HEK293 (cell line): ENCODE measurements around the gene PTPRG.

Experiments used
- EGR2 ChIP-seq: fragments of 450-650 bp; formaldehyde crosslinking; IDR thresholded peaks from 2 replicates; pipeline ENCODE4 v1.5.1; 2016; ENCODE audit warnings: low read depth, missing biosample characterization, missing genetic modification characterization
- GLI2 ChIP-seq: fragments of 450-650 bp; formaldehyde crosslinking; IDR thresholded peaks from 2 replicates; pipeline ENCODE4; 2017; ENCODE audit warnings: missing biosample characterization, missing genetic modification characterization, low read depth, borderline replicate concordance
- IKZF3 ChIP-seq: fragments of 450-650 bp; IDR thresholded peaks from 2 replicates; pipeline ENCODE4 v1.5.0; 2018; ENCODE audit warnings: missing biosample characterization, mild to moderate bottlenecking, missing genetic modification characterization, moderate library complexity
- KLF9 ChIP-seq: fragments of 450-650 bp; formaldehyde crosslinking; IDR thresholded peaks from 2 replicates; pipeline ENCODE4 v1.5.1; 2016; ENCODE audit warnings: missing biosample characterization, missing genetic modification characterization, low read depth
- REPIN1 ChIP-seq: fragments of 450-650 bp; formaldehyde crosslinking; IDR thresholded peaks from 2 replicates; pipeline ENCODE4 v1.5.1; 2017; ENCODE audit warnings: missing biosample characterization, missing genetic modification characterization, low read depth
- SP7 ChIP-seq: fragments of 450-650 bp; formaldehyde crosslinking; IDR thresholded peaks from 2 replicates; pipeline ENCODE4 v1.5.1; 2016; ENCODE audit warnings: missing biosample characterization, missing genetic modification characterization
- ZBTB8A ChIP-seq: fragments of 450-650 bp; formaldehyde crosslinking; IDR thresholded peaks from 2 replicates; pipeline ENCODE4 v1.5.1; 2016; ENCODE audit warnings: missing biosample characterization, missing genetic modification characterization
- ZNF146 ChIP-seq: fragments of 450-650 bp; formaldehyde crosslinking; IDR thresholded peaks from 2 replicates; pipeline ENCODE4 v1.5.1; 2016; ENCODE audit warnings: missing biosample characterization, missing genetic modification characterization
- ZNF174 ChIP-seq: fragments of 450-650 bp; formaldehyde crosslinking; IDR thresholded peaks from 2 replicates; pipeline ENCODE4 v1.5.0; 2017; ENCODE audit warnings: missing biosample characterization, mild to moderate bottlenecking, missing genetic modification characterization
- ZNF19 ChIP-seq: fragments of 450-650 bp; formaldehyde crosslinking; IDR thresholded peaks from 2 replicates; pipeline ENCODE4; 2016; ENCODE audit warnings: missing biosample characterization, missing genetic modification characterization, low read depth
- ZNF202 ChIP-seq: fragments of 450-650 bp; formaldehyde crosslinking; IDR thresholded peaks from 2 replicates; pipeline ENCODE4 v1.5.1; 2016; ENCODE audit warnings: missing biosample characterization, missing genetic modification characterization, borderline replicate concordance
- ZNF211 ChIP-seq: fragments of 450-650 bp; formaldehyde crosslinking; IDR thresholded peaks from 2 replicates; pipeline ENCODE4 v1.5.1; 2016; ENCODE audit warnings: low read depth, missing biosample characterization, missing genetic modification characterization
- ZNF324 ChIP-seq: fragments of 450-650 bp; formaldehyde crosslinking; IDR thresholded peaks from 2 replicates; pipeline ENCODE4 v1.5.1; 2016; ENCODE audit warnings: missing biosample characterization, missing genetic modification characterization
- ZNF473 ChIP-seq: fragments of 450-650 bp; formaldehyde crosslinking; IDR thresholded peaks from 2 replicates; pipeline ENCODE4 v1.5.1; 2017; ENCODE audit warnings: missing biosample characterization, missing genetic modification characterization
- ZNF510 ChIP-seq: fragments of 450-650 bp; formaldehyde crosslinking; IDR thresholded peaks from 2 replicates; pipeline ENCODE4 v1.5.1; 2018; ENCODE audit warnings: mild to moderate bottlenecking, missing genetic modification characterization, missing biosample characterization; ENCODE audit not compliant: insufficient replicate concordance
- ZNF580 ChIP-seq: fragments of 450-650 bp; formaldehyde crosslinking; IDR thresholded peaks from 2 replicates; pipeline ENCODE4 v1.5.1; 2016; ENCODE audit warnings: missing biosample characterization, missing genetic modification characterization
- ZNF585B ChIP-seq: fragments of 450-650 bp; formaldehyde crosslinking; IDR thresholded peaks from 2 replicates; pipeline ENCODE4 v1.5.1; 2016; ENCODE audit warnings: missing biosample characterization, missing genetic modification characterization
- ZNF600 ChIP-seq: fragments of 450-650 bp; formaldehyde crosslinking; IDR thresholded peaks from 2 replicates; pipeline ENCODE4 v1.5.1; 2016; ENCODE audit warnings: missing biosample characterization, missing genetic modification characterization
- ZNF654 ChIP-seq: fragments of 450-650 bp; formaldehyde crosslinking; IDR thresholded peaks from 2 replicates; pipeline ENCODE4 v1.5.1; 2016; ENCODE audit warnings: low read depth, missing biosample characterization, missing genetic modification characterization
- ZNF792 ChIP-seq: fragments of 450-650 bp; formaldehyde crosslinking; IDR thresholded peaks from 2 replicates; pipeline ENCODE4 v1.5.1; 2016; ENCODE audit warnings: missing biosample characterization, missing genetic modification characterization
- ZSCAN4 ChIP-seq: fragments of 450-650 bp; formaldehyde crosslinking; IDR thresholded peaks from 2 replicates; pipeline ENCODE4 v1.5.1; 2017; ENCODE audit warnings: missing biosample characterization, missing genetic modification characterization
- TF ChIP-seq, protein P1 (sequence below): fragments of 450-650 bp; formaldehyde crosslinking; IDR thresholded peaks from 2 replicates; pipeline ENCODE4 v1.5.1; 2016; ENCODE audit warnings: missing biosample characterization, missing genetic modification characterization
- TF ChIP-seq, protein P2 (sequence below): fragments of 450-650 bp; formaldehyde crosslinking; IDR thresholded peaks from 2 replicates; pipeline ENCODE4 v1.5.1; 2016; ENCODE audit warnings: missing biosample characterization, missing genetic modification characterization
- TF ChIP-seq, protein P3 (sequence below): fragments of 450-650 bp; formaldehyde crosslinking; IDR thresholded peaks from 2 replicates; pipeline ENCODE4 v1.5.1; 2016; ENCODE audit warnings: missing biosample characterization, missing genetic modification characterization
- TF ChIP-seq, protein P4 (sequence below): fragments of 450-650 bp; formaldehyde crosslinking; IDR thresholded peaks from 2 replicates; pipeline ENCODE4 v1.5.1; 2016; ENCODE audit warnings: missing biosample characterization, missing genetic modification characterization

Gene PTPRG

GRCh38 chr3:61821823-61822251, 260.5 kb downstream of the PTPRG start (continued):
- peak; percentile 89 for TF ChIP-seq ZNF580 (tag by site-specific recombination)
- peak; percentile 88 for TF ChIP-seq ZNF324 (tag by site-specific recombination)
- no peak for TF ChIP-seq ZNF174 (tag by site-specific recombination)
- no peak for TF ChIP-seq ZNF211 (tag by site-specific recombination)
- peak; percentile 54; the same call in 1 of the 2 replicates for TF ChIP-seq KLF9
- TF ChIP-seq ZNF19: no peak
- peak; percentile 92 for TF ChIP-seq ZNF146 (tag by site-specific recombination)
- TF ChIP-seq IKZF3 (tag by site-specific recombination): peak; percentile 97
- TF ChIP-seq REPIN1 (tag by site-specific recombination): no peak
- TF ChIP-seq EGR2 (tag by site-specific recombination): no peak
- 0 out of 2 replicates have a peak, but pooled peaks have one; percentile 18 for TF ChIP-seq ZNF654
- TF ChIP-seq, protein P1, sequence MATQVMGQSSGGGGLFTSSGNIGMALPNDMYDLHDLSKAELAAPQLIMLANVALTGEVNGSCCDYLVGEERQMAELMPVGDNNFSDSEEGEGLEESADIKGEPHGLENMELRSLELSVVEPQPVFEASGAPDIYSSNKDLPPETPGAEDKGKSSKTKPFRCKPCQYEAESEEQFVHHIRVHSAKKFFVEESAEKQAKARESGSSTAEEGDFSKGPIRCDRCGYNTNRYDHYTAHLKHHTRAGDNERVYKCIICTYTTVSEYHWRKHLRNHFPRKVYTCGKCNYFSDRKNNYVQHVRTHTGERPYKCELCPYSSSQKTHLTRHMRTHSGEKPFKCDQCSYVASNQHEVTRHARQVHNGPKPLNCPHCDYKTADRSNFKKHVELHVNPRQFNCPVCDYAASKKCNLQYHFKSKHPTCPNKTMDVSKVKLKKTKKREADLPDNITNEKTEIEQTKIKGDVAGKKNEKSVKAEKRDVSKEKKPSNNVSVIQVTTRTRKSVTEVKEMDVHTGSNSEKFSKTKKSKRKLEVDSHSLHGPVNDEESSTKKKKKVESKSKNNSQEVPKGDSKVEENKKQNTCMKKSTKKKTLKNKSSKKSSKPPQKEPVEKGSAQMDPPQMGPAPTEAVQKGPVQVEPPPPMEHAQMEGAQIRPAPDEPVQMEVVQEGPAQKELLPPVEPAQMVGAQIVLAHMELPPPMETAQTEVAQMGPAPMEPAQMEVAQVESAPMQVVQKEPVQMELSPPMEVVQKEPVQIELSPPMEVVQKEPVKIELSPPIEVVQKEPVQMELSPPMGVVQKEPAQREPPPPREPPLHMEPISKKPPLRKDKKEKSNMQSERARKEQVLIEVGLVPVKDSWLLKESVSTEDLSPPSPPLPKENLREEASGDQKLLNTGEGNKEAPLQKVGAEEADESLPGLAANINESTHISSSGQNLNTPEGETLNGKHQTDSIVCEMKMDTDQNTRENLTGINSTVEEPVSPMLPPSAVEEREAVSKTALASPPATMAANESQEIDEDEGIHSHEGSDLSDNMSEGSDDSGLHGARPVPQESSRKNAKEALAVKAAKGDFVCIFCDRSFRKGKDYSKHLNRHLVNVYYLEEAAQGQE (tag by site-specific recombination): no peak
- TF ChIP-seq GLI2 (tag by site-specific recombination): peak; percentile 85; the same call in 1 of the 2 replicates
- peak; percentile 51; the same call in 1 of the 2 replicates for TF ChIP-seq ZSCAN4 (tag by site-specific recombination)
- TF ChIP-seq, protein P2, sequence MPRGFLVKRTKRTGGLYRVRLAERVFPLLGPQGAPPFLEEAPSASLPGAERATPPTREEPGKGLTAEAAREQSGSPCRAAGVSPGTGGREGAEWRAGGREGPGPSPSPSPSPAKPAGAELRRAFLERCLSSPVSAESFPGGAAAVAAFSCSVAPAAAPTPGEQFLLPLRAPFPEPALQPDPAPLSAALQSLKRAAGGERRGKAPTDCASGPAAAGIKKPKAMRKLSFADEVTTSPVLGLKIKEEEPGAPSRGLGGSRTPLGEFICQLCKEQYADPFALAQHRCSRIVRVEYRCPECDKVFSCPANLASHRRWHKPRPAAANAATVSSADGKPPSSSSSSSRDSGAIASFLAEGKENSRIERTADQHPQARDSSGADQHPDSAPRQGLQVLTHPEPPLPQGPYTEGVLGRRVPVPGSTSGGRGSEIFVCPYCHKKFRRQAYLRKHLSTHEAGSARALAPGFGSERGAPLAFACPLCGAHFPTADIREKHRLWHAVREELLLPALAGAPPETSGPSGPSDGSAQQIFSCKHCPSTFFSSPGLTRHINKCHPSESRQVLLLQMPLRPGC (tag by site-specific recombination): peak; percentile 95
- no peak for TF ChIP-seq ZNF202 (tag by site-specific recombination)
- peak; percentile 99 for TF ChIP-seq SP7 (tag by site-specific recombination)
- TF ChIP-seq ZNF792 (tag by site-specific recombination): 0 out of 2 replicates have a peak, but pooled peaks have one; percentile 44
- peak; percentile 55; the same call in 1 of the 2 replicates for TF ChIP-seq ZBTB8A (tag by site-specific recombination)
- TF ChIP-seq, protein P3, sequence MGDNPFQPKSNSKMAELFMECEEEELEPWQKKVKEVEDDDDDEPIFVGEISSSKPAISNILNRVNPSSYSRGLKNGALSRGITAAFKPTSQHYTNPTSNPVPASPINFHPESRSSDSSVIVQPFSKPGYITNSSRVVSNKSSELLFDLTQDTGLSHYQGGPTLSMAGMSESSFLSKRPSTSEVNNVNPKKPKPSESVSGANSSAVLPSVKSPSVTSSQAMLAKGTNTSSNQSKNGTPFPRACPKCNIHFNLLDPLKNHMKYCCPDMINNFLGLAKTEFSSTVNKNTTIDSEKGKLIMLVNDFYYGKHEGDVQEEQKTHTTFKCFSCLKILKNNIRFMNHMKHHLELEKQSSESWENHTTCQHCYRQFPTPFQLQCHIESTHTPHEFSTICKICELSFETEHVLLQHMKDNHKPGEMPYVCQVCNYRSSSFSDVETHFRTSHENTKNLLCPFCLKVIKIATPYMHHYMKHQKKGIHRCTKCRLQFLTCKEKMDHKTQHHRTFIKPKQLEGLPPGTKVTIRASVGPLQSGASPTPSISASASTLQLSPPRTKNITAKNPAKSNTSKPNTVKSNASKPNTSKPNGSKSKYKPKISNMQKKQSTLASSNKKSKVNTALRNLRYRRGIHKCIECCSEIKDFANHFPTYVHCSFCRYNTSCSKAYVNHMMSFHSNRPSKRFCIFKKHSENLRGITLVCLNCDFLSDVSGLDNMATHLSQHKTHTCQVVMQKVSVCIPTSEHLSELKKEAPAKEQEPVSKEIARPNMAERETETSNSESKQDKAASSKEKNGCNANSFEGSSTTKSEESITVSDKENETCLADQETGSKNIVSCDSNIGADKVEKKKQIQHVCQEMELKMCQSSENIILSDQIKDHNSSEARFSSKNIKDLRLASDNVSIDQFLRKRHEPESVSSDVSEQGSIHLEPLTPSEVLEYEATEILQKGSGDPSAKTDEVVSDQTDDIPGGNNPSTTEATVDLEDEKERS (tag by site-specific recombination): peak; percentile 9; the same call in 1 of the 2 replicates
- no peak for TF ChIP-seq ZNF473 (tag by site-specific recombination)
- TF ChIP-seq ZNF585B (tag by site-specific recombination): no peak
- peak; percentile 93 for TF ChIP-seq ZNF600 (tag by site-specific recombination)
- TF ChIP-seq ZNF510: no peak
- TF ChIP-seq, protein P4, sequence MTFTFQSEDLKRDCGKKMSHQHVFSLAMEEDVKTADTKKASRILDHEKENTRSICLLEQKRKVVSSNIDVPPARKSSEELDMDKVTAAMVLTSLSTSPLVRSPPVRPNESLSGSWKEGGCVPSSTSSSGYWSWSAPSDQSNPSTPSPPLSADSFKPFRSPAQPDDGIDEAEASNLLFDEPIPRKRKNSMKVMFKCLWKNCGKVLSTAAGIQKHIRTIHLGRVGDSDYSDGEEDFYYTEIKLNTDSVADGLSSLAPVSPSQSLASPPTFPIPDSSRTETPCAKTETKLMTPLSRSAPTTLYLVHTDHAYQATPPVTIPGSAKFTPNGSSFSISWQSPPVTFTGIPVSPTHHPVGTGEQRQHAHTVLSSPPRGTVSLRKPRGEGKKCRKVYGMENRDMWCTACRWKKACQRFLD (tag by site-specific recombination): no peak
